AG04449 (cell line): ENCODE results near the gene FOSB.

ENCODE experiments used
- CTCF ChIA-PET: fragments of 350-600 bp; formaldehyde crosslinking; extraction: SDS; loops from one replicate; lab custom pipeline; 2021; ENCODE audit warnings: antibody characterized with exemption; lab: Yijun Ruan, JAX
- POLR2A ChIA-PET: fragments of 400-600, 350-600 bp; formaldehyde crosslinking; extraction: SDS; loops from one replicate; lab custom pipeline; 2020; ENCODE audit warnings: antibody characterized with exemption, inconsistent platforms; lab: Yijun Ruan, JAX
- DNase-seq: peaks from one replicate; pipeline ENCODE4 v3.0.0-alpha.2; 2010; ENCODE audit warnings: low read depth, low spot score
- H3K4me3 ChIP-seq: 2 replicates; pipeline ENCODE4 v1.5.1; 2011; ENCODE audit warnings: low read depth, mild to moderate bottlenecking, control low read depth, low read length
- TF ChIP-seq, protein P1 (sequence below): IDR thresholded peaks from one replicate; pipeline ENCODE4 v1.5.1; 2011; ENCODE audit warnings: mild to moderate bottlenecking, moderate library complexity, low read length, control low read depth, inconsistent platforms; ENCODE audit not compliant: insufficient read depth; ENCODE audit errors: missing control alignments

FOSB gene

DNA sequence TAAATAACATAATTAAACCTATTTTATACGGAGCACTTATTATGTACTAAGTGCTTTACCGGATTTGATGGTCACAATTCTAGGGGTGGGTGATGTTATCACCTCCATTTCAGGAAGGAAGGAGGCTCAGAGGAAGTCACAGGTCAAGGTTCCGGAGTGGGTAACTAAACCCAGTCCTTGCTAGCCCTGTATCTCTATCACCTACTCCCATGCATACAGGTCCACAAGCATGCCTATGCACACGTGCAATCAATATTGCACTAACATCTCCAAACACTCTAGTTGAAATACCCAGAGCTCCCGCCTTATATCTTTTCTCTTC, 17.8 kb upstream of the FOSB start:
- TF ChIP-seq, protein P1, sequence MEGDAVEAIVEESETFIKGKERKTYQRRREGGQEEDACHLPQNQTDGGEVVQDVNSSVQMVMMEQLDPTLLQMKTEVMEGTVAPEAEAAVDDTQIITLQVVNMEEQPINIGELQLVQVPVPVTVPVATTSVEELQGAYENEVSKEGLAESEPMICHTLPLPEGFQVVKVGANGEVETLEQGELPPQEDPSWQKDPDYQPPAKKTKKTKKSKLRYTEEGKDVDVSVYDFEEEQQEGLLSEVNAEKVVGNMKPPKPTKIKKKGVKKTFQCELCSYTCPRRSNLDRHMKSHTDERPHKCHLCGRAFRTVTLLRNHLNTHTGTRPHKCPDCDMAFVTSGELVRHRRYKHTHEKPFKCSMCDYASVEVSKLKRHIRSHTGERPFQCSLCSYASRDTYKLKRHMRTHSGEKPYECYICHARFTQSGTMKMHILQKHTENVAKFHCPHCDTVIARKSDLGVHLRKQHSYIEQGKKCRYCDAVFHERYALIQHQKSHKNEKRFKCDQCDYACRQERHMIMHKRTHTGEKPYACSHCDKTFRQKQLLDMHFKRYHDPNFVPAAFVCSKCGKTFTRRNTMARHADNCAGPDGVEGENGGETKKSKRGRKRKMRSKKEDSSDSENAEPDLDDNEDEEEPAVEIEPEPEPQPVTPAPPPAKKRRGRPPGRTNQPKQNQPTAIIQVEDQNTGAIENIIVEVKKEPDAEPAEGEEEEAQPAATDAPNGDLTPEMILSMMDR = no peak
- DNase-seq = no peak
- H3K4me3 ChIP-seq = peak overlapping the region; percentile 59
- POLR2A ChIA-PET = no interaction called here
- CTCF ChIA-PET = interaction anchor here (1.5 to 17.3 kb wide), 5 partner anchors 9 to 35 kb away, joined by 3 to 773 read pairs (median 39); partner anchors contain the start of gene FOSB

DNA sequence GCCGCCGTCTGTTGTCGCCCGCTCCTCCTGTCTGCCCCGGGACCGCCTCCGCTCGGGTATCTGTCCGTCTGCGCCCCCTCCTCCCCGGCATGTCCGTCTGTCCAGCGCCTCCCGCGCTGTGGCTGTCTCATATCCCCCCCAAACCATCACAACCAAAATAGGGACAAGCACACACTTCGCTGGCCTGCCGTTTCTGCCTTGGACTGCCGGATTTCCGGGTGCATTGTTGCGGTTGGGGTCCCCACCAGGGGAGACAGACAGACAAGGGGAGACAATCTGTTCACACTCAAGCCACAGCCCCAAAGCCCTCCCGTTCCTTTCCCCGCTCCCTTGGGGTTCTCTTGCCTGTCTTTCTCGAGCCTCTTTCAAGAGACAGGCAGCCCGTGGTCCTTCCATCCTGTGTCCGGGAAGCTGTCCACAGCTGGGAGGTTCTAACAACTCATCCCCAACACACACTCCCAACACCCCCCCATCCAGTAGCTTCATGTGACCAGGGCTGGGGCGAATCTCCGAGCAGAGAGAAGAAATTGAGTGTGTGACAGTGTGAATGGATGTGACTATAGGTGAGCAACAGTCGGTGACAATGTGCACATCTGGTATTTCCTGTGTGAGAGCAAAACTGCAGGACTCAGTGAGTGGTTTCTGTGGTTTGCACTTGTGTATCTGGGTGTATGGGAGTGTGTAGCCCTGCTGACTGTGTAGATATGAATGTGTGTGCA, 16.5 kb upstream of the FOSB start:
- DNase-seq = no peak
- TF ChIP-seq, protein P1 = no peak
- H3K4me3 ChIP-seq = peak overlapping the region; percentile 73
- ChIA-PET CTCF (interaction anchor here (1.1 to 3.9 kb wide), 3 partner anchors 11 to 48 kb away, joined by 3 to 34 read pairs (median 20); no protein-coding TSS in a partner anchor), POLR2A (interaction anchor here (0.6 kb wide), 1 partner anchor 18 kb away, joined by 3 read pairs; no protein-coding TSS in a partner anchor)

DNA sequence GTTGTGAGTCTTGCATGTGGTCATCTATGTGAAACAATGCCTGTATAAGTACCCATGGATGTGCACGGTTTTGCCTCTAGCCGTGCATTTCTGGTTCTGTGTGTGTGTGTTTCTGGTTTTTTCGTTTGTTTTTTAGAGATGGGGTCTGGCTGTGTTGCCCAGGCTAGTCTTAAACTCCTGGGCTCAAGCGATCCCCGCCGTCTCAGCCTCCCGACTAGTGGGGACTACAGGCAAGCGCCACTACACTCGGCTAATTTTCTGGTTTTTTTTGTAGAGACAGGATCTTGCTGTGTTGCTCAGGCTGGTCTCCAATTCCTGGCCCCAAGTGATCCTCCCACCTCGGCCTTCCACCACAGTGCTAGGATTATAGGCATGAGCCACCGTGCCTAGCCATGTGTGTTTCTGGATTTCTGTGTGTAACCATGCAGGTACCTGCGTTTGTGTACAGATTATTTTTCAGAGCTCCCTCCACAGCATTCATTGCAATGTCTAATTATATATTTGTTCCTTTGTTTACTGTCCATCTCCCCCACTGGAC, 15.9 kb upstream of the FOSB start:
- H3K4me3 ChIP-seq = no peak overlapping the region; the same call in 1 of the 2 replicates
- CTCF ChIA-PET = interaction anchor here (1.1 to 3.9 kb wide), 3 partner anchors 12 to 48 kb away, joined by 3 to 34 read pairs (median 20); no protein-coding TSS in a partner anchor
- DNase-seq = no peak
- POLR2A ChIA-PET = interaction anchor here (0.6 kb wide), 1 partner anchor 17 kb away, joined by 3 read pairs; no protein-coding TSS in a partner anchor
- TF ChIP-seq, protein P1 = no peak

DNA sequence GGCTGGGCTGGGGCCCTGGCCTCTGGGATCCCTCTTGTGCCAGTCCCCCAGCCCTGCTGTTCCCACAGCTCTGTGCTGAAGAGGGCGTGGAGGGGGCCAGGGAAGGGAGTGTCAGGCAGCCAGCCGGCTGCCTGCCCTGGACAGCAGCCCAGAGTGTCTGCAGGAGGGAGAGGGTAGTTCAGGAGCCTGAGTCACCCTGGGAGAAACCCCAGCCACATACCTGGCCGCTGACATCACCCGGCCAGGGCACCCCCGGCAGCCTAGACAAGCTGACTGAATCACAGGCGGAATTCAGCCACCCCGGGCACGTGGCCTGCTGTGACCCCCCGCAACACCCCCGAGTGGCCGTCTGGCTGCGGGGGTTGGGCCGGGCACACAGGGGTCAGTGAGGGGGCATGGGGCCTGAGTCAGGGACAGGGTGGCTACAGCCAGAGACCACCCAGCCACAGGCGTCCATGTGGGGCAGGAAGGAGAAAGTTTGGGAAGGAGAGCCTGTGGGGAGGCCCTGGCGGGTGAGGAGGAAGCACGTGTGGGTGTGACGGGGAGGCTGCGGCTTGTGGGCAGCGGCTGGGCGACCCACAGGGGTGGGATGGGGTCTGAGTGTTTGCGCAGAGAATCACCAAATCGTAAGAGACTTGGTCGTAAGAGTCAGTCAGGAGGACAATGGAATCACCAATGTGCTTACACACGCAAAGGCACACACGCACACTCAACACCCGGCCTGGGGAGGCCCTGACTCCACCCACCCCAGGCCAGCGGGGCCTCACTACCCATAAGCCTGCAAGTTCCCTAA, 11.9 kb upstream of the FOSB start:
- ChIA-PET POLR2A (interaction anchor here (0.6 to 3.7 kb wide), 6 partner anchors 9 to 22 kb away, joined by 3 to 37 read pairs (median 4); partner anchors contain the start of gene FOSB), CTCF (interaction anchor here (0.9 to 5.8 kb wide), 9 partner anchors 10 to 53 kb away, joined by 3 to 29 read pairs (median 7); partner anchors contain the start of gene FOSB)
- TF ChIP-seq, protein P1 = no peak
- peak; percentile 98 for DNase-seq
- H3K4me3 ChIP-seq = peak overlapping the region; percentile 42

DNA sequence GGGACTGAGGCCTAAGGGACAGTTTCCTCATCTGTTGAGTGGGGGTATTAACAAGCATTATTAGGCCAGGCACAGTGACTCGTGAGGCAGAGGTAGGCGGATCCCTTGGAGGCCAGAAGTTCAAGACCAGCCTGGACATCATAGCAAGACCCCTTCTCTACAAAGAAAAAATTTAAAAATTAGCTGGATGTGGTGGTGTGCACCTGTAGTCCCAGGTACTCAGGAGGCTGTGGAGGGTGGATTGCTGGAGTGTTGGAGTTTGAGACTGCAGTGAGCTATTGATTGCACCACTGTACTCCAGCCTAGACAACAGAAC, 11.3 kb upstream of the FOSB start:
- H3K4me3 ChIP-seq = no peak overlapping the region; the same call in none of the 2 replicates
- POLR2A ChIA-PET = interaction anchor here (3.7 kb wide), 1 partner anchor 12 kb away, joined by 37 read pairs; the partner anchor contains the start of gene FOSB

More for the DNA sequence above, 11.3 kb upstream of the FOSB start:
- TF ChIP-seq, protein P1 = no peak
- DNase-seq = no peak
- CTCF ChIA-PET = interaction anchor here (0.9 to 5.8 kb wide), 8 partner anchors 11 to 54 kb away, joined by 3 to 29 read pairs (median 6); partner anchors contain the start of gene FOSB
